Measurements from ENCODE around the gene PRDM16. TPM values are rescaled to one million over a fixed set of nuclear protein-coding genes. Genes with fewer than 3 reads are reported as not detected.

PRDM16 gene
- total RNA-seq, 1 experiment from 2014 or later = 6.1 TPM

- BruUV-seq (replicated peaks) = no TSS peak
- CTCF ChIA-PET = no interaction called here
Observed at GRCh38 chr1:3225661-3226060, 156.7 kb downstream of the PRDM16 start.

More at GRCh38 chr1:3225661-3226060, 156.7 kb downstream of the PRDM16 start:
- ChIA-PET POLR2A (no interaction called here), RAD21 (ENCODE audit: low non-redundant PET in 1 of 2, low total read pairs in 2 of 2, uncharacterized antibody in 2 of 2, unreplicated experiment in 2 of 2) (no interaction called here)
- no peak for TF ChIP-seq ZBTB33 (IDR thresholded peaks at IDR 0.05; ENCODE audit: extremely low read depth, insufficient replicate concordance, low read length)
- TF ChIP-seq, protein P1, sequence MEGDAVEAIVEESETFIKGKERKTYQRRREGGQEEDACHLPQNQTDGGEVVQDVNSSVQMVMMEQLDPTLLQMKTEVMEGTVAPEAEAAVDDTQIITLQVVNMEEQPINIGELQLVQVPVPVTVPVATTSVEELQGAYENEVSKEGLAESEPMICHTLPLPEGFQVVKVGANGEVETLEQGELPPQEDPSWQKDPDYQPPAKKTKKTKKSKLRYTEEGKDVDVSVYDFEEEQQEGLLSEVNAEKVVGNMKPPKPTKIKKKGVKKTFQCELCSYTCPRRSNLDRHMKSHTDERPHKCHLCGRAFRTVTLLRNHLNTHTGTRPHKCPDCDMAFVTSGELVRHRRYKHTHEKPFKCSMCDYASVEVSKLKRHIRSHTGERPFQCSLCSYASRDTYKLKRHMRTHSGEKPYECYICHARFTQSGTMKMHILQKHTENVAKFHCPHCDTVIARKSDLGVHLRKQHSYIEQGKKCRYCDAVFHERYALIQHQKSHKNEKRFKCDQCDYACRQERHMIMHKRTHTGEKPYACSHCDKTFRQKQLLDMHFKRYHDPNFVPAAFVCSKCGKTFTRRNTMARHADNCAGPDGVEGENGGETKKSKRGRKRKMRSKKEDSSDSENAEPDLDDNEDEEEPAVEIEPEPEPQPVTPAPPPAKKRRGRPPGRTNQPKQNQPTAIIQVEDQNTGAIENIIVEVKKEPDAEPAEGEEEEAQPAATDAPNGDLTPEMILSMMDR (IDR thresholded peaks at IDR 0.05 in 2 of 3, conservative IDR thresholded peaks at IDR 0.05 in 1 of 3; ENCODE audit: borderline replicate concordance in 1 of 3, insufficient read depth in 1 of 3, low read depth in 2 of 3, low read length in 2 of 3) = no peak
- TF ChIP-seq EGR1 (IDR thresholded peaks at IDR 0.05; ENCODE audit: low read depth) = no peak
- TF ChIP-seq EZH2phosphoT487 (IDR thresholded peaks at IDR 0.05; ENCODE audit: borderline replicate concordance) = no peak
- TF ChIP-seq ZNF274 (IDR thresholded peaks at IDR 0.05; ENCODE audit: low read depth, low read length) = no peak
- no peak for TF ChIP-seq CEBPB (IDR thresholded peaks at IDR 0.05; ENCODE audit: low read depth)
- TF ChIP-seq POLR2A (IDR thresholded peaks at IDR 0.05; ENCODE audit: borderline replicate concordance, extremely low read depth, insufficient read depth, insufficient read length) = no peak
- no peak for TF ChIP-seq CBX3 (IDR thresholded peaks at IDR 0.05; ENCODE audit: low read depth)
- no peak for TF ChIP-seq JUND (IDR thresholded peaks at IDR 0.05)
- TF ChIP-seq SP1 (IDR thresholded peaks at IDR 0.05; ENCODE audit: low read depth) = no peak
- no peak for TF ChIP-seq ELF1 (IDR thresholded peaks at IDR 0.05; ENCODE audit: borderline replicate concordance, low read depth)
- TF ChIP-seq ZFX (IDR thresholded peaks at IDR 0.05) = no peak
- no peaks in the 10 kb centered on the region for H3K4me1 ChIP-seq (ENCODE audit: control insufficient read depth in 1 of 2, insufficient read depth in 2 of 2, low read length in 2 of 2)
- H4K20me1 ChIP-seq (ENCODE audit: insufficient read depth) = no peaks in the 10 kb centered on the region
- H3K79me2 ChIP-seq (ENCODE audit: insufficient read depth, low read length) = no peaks in the 10 kb centered on the region
- no peaks in the 10 kb centered on the region for H3K9me3 ChIP-seq (ENCODE audit: control insufficient read depth in 1 of 2, insufficient read depth in 1 of 2, low read depth in 1 of 2, low read length in 2 of 2)
- H3K36me3 ChIP-seq (ENCODE audit: control insufficient read depth in 1 of 2, insufficient read depth in 2 of 2, low read length in 2 of 2) = no peaks in the 10 kb centered on the region
- H3K27ac ChIP-seq (ENCODE audit: low read depth, low read length) = no peak overlapping the region
- H2AFZ ChIP-seq (ENCODE audit: low read depth, low read length, poor library complexity, severe bottlenecking) = no peak overlapping the region
- ATAC-seq (no peak), DNase-seq (ENCODE audit: low read depth, low spot score) (no peak)
- intact Hi-C loops (cut with micrococcal nuclease) = no loop called here
- no peak overlapping the region for H3K4me2 ChIP-seq (ENCODE audit: low read length)
- H3K4me3 ChIP-seq (replicated peaks in 1 of 2; ENCODE audit: low read depth in 1 of 2, low read length in 2 of 2) = no peak overlapping the region
- H3K9ac ChIP-seq (ENCODE audit: low read length) = no peak overlapping the region
- no peaks in the 10 kb centered on the region for H3K9me2 ChIP-seq (ENCODE audit: insufficient read depth)
- H3K27me3 ChIP-seq (ENCODE audit: insufficient read depth, low read length) = no peaks in the 10 kb centered on the region
